HG03432 (cell line): Measurements from ENCODE around the gene MRPL45.

Experiments
- ATAC-seq: cut with Tn5 transposase; IDR thresholded peaks from one replicate; pipeline ENCODE4 v1.9.1; 2021; ENCODE audit warnings: mild to moderate bottlenecking, moderate library complexity; ENCODE audit not compliant: unreplicated experiment

MRPL45 gene

GRCh38 chr17:38324772-38325171 is 27.8 kb downstream of the MRPL45 start:
- ATAC-seq: no peak

DNA sequence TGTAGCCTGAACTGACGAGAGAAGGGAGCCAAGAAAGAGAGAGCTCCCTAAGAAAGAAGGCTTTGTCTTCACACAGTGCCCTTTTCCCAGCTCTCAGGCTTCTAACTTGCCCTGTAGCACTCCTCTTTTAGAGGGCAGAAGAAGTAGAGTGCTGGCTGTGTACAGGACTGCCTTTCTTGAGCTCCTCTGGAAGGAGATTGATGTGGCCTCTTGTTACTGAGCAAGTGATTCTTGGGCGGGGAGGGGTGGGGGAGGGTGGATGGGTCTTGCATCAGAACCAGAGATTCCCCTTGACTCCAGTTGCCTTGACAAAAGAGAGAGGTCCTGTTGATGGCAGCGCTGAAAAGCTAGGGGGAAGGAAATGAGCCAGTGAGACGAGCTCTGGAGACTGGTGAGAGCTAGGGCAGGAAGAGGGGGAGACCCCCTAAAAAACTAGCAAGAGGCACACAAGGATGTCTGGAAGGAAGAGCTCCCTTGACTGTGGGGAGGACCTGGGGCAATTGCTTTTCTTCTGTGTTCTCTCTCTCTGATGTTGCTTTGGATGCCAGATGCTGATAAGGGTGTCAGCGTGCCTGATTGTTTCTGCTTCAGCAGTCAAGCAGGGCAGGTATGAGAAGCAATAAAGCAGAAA is 28.4 kb downstream of the MRPL45 start:
- no peak for ATAC-seq

DNA sequence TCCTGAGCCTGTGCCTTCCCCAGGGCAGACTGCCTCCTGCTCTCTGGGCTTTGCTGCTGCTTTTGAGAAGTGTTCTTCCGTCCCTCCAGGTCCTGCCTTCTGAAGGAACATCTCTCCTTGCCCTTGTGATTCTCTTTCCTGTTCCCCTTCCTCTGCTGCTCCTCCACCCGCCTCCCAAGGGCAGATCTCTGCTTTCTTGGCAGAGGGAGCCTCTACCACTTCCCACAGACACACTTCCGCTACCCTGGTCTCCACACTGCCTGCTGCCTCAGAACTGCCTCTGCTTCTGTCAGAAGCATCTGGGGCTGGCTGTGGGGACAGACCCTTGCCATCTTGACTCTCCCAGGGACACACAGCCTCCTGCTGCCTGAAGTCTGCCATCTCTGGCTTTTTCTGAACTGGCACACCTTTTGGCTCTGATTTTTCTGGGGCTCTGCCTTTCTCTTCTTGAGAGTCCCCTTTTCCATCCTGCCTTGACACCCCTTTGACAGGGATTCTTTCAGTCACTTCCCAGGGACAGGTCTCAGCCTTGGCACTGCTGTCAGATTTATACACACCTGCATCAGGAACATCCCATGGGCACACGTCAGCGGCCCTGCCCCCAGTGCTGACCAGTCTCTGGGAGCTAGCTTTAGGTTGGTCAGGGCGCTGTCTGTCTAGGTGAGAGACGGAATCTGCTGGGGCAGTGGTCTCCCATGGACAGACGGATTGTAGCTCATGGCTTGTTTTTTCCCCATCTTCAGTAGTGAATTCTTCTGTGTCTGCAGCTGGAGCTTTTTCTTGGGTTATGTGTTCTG is 30.2 kb downstream of the MRPL45 start:
- no peak for ATAC-seq

- ATAC-seq: no peak
These were observed 31.0 kb downstream of the MRPL45 start for GRCh38 chr17:38327936-38328335.

DNA sequence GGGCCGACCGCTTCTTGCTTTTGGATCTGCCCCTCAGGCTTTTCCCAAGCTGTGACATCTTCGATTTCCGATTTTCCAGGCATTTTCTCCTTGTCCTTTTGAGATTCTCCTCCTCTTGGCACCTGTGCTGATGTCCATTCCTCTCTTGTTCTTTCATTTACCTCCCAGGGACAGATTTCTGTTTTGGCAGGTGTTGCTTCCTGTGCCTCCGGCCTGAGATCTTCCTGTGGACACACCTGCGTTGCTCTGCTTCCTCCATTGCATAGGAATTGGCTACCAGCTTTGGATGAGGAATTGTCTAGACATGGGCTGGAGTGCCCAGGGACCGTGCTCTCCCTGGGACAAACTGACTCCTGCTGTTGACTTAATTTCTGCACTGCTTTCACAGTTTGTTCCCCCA is 31.7 kb downstream of the MRPL45 start:
- no peak for ATAC-seq

GRCh38 chr17:38329284-38329683 is 32.3 kb downstream of the MRPL45 start:
- no peak for ATAC-seq

DNA sequence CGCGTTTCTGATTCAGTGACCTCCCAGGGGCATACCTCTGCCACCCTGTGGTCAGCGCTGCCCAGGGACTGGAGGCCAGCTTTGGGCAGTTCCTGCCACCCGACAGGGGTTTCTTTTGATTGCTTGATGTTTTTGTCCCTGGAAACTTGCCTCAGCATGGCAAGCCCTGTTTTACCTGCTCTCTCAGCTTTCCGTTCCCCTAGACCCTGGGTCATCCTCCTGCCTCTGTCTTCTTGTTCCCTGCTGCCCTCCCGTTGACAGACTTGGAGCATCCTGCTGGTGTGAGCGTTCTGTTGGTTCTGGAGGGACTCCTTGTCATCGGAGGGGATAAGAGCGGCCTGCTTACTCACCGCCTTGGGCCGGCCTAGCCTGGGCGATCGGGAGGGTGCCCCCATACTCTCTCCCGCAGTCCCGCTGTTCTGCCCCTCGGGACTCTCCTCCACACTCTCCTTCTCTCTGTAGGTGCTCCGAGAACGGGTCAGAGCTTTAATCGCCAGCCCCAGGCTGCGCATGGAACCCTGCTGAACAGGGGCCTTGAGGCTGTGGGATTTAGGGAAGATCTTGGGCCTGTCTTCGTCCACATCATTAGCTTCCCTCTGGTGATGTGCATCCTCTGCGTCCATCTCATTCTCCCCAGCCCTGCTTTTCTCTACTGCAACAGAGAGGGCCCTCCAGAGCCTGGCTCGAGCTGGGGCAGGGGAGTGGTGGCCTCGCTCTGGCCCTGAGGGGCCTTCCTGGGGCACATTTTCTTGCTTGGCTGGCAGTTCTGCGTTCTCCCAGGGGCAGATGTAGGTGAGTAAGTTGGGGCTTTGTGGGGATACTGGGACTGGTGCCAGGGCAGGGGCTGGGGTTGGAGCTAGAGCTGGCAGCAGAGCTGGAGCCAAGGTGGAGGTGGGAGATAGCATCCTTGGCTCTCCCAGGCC is 33.1 kb downstream of the MRPL45 start:
- no peak for ATAC-seq

- no peak for ATAC-seq
These were observed 34.0 kb downstream of the MRPL45 start for GRCh38 chr17:38330941-38331411.

GRCh38 chr17:38332735-38333134 is 35.8 kb downstream of the MRPL45 start:
- no peak for ATAC-seq

DNA sequence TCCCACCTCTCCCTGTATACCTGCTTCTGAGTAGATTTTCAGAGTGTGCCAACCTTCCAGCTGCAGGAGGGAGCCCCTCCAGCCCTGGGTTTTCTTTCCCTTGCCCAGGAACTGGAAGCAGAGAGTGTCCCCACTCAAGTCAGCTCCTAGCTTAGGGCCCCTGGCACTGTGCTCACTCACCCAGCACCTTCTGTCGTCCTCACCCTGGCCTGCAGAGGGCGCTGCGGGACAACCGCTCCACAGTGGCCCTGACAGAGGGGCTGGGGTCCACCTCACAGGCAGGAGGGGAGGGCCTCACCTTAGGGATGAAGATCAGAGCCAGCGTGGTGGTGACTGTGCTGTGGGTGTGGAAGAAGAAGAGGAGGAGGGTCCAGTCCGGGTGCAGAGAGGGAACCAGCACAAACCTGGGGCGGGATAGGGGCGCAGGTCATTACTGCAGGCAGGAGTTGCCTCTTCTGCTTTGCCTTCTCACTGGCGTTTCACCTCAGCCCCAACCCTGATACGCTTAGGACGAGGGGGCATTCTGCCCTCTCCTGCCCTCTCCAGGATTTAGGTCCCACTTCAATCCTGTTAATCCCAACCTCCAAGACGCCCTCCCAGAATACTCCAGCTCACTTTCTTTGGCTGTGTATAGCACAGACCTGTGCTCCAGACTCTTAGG is 36.8 kb downstream of the MRPL45 start:
- no peak for ATAC-seq

GRCh38 chr17:38334480-38335364 is 37.8 kb downstream of the MRPL45 start:
- no peak for ATAC-seq

- no peak for ATAC-seq
These were observed 39.9 kb downstream of the MRPL45 start for GRCh38 chr17:38336838-38337237.

- ATAC-seq: no peak
These were observed 41.1 kb downstream of the MRPL45 start for GRCh38 chr17:38338053-38338452.

- ATAC-seq: no peak
These were observed 41.6 kb downstream of the MRPL45 start for GRCh38 chr17:38338535-38338934.

DNA sequence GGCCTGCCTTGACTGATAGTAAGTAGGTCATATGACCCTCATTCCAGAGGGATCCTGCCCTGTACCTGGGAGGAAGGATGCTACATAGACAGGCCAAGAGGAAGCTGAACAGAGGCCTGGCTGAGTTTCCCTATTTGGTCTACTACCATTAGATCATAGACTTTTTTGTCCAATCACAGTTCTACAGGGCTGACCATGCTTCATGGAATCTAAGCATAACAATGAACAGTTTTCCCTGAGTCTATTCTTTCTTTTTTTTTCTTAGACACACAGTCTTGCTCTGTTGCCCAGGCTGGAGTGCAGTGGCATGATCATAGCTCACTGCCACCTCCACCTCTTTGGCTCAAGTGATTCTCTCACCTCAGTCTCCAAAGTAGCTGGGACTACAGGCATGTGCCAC is 42.9 kb downstream of the MRPL45 start:
- ATAC-seq: no peak

GRCh38 chr17:38341035-38341721 is 44.2 kb downstream of the MRPL45 start:
- no peak for ATAC-seq

DNA sequence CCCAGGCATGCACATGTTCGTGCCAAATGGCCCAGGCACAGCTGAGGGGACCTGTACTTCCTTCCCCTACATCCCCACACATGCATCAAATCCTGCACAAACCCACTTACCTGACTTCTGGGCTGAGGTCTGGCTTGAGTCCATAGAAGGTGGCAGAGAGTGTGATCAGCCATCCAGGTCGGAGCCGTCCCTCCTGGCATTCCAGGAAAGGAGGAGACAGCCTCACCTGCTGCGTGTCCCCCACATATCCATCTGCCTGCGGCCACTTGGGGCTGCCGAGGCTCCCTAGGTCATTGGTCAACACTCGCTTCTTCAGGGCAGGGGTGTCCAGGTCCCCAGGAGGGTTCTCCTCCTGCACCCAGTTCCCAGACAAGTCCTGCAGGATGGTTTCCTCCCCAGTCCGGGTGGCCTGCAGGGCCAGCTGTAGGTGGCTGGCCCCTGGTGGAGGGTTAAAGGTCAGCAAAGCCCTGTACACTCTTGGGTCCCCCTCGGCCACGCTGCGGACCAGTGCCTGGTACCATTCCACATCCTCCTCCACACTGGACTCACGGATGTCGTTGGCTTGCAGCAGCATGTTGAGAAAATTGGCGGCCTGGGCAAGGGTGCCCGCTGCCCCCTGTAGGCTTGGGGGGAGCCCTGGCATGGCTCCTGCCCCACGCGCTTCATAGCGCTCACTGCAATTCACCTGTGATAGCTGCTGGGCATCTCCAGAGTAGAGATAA is 46.1 kb downstream of the MRPL45 start:
- ATAC-seq: no peak

DNA sequence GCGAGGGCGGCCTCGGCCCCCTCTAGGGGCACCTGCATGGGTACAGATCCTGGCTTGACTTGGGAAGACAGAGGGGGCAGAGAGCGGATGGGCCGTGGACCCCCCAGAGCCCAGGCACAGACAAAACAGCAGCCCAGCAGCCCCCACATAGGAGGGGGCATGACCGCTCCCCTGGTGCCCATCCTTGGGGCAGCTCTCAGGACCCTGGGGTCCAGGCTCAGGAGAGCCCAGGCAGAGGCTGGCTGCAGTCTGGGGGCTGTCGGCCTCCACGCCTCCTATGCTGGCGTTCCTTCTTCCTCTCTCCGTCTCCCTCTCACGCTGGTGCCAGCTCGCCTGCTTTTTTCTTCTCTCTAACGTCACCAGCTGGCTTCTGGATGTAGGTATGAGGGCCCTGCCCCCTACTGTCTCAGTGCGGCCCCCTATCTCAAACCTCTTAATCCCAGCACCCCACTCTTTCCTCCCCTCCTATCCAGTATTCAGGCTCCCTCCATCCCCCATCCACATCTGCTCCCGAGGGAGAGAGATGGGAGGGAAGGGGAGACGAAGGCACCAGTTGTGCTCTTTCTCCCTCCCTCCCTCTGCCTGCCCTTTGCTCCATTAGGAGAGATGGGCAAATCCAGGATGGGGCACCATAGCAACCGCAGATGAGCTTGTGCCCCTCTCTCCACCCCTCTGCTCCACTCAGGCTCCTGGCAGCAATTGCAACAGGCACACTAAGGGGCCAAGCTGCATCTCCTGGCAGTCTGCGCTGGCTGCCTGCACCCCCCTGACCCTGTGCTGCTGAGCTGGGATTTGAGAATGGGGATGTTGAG is 46.8 kb downstream of the MRPL45 start, which contains the start of gene GPR179:
Gene GPR179 (minus strand): TSS at position 349 of the 812 bp plus-strand sequence. CDS start 167 bp downstream, at position 182.
- ATAC-seq: no peak
